Activated CD4-positive, alpha-beta memory T cell treated with anti-CD3 and anti-CD28 coated beads for 36 hours (primary cell): ENCODE measurements around the gene ADNP2. TPM values are rescaled to one million over a fixed set of nuclear protein-coding genes. Genes with fewer than 3 reads are reported as not detected.

ENCODE experiments used
- CTCF ChIA-PET: fragments of 350-600 bp; sonication (Branson Sonifier 250); formaldehyde crosslinking; loops from one replicate; lab custom pipeline; 2021; ENCODE audit warnings: antibody characterized with exemption, inconsistent platforms; lab: Charles Lee
- POLR2A ChIA-PET: fragments of 350-600 bp; sonication (Branson Sonifier 250); formaldehyde crosslinking; loops from one replicate; lab custom pipeline; 2021; ENCODE audit warnings: antibody characterized with exemption; lab: Charles Lee
- DNase-seq: peaks from one replicate; pipeline ENCODE4 v3.0.0-alpha.2; 2020
- H3K27ac Mint-ChIP-seq: one replicate; pipeline ENCODE4 v1.8.0; 2021; ENCODE audit warnings: mixed read lengths
- H3K27me3 Mint-ChIP-seq: one replicate; pipeline ENCODE4 v1.8.0; 2021; ENCODE audit warnings: mixed read lengths
- H3K36me3 Mint-ChIP-seq: one replicate; pipeline ENCODE4 v1.8.0; 2021; ENCODE audit warnings: mixed read lengths
- H3K4me1 Mint-ChIP-seq: one replicate; pipeline ENCODE4 v1.8.0; 2021; ENCODE audit warnings: low read depth, mixed read lengths
- H3K4me3 Mint-ChIP-seq: one replicate; pipeline ENCODE4 v1.8.0; 2021; ENCODE audit warnings: mild to moderate bottlenecking, mixed read lengths
- H3K9me3 Mint-ChIP-seq: one replicate; pipeline ENCODE4 v1.8.0; 2021; ENCODE audit warnings: mixed read lengths
- intact Hi-C: fragments of 100-400 bp; cut with micrococcal nuclease; formaldehyde crosslinking; loops from one replicate; pipeline ENCODE4 v1.15.1; 2023
- total RNA-seq, 2 experiments: library from RNA; stranded (reverse); gene quantifications; one replicate each; pipeline ENCODE4 v1.2.3, GENCODE V29; 2021

Gene ADNP2
- total RNA-seq, 2 experiments from 2014 or later: 19.4 to 21.7 TPM

DNA sequence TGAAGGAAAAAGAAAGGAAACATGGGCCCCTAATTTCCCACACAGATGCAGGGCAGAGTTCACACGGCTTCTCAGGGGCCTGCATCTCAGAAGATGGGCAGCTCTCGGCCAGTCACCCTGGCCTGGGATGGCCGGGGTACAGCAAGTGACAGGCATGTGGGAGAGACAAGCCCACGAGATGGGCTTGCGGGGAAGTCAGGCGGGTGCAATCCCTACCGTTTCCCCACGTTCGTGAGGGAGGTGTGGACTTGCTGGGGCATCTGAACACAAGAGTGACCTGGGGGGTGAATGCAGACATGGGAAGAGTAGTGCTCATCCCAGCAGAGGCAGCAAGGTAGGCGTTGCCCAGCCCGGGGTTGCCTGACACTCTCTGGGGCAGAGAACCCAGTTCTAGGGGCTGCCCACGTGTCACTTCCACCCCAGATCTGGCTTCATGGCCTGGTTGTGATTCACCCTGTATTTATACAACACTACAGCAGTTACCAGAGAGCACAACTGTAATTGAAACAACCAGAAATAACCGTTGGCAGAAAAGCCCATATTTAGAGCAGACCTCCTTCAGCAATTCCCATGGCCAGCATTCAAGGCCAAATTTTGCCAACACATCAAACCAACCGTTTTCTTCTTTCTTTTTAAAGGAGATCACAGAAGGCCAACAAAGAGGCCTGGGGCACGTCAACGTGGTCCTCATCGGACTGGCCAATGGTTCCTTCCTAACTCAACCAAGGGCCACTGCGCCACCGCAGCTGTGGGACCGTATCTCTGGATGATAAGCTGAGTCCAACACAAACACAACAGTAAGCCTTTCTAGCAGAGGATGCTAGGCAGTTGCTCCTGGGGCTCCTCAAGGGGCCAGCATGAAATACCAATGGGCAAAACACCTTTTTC lies 79.8 kb downstream of the ADNP2 start:
- Mint-ChIP-seq H3K4me3 (no peak overlapping the region), H3K27ac (no peak overlapping the region)

GRCh38 chr18:80189531-80189865 lies 80.4 kb downstream of the ADNP2 start:
- Mint-ChIP-seq H3K27me3 (peaks cover 27% of the 10 kb centered on the region), H3K4me1 (peaks cover 4% of the 10 kb centered on the region), H3K9me3 (no peaks in the 10 kb centered on the region), H3K36me3 (no peaks in the 10 kb centered on the region), H3K27ac (no peak overlapping the region), H3K4me3 (no peak overlapping the region)
- POLR2A ChIA-PET: no interaction called here
- intact Hi-C loops: no loop called here
- CTCF ChIA-PET: no interaction called here
- DNase-seq: no peak

More for the DNA sequence above, 79.8 kb downstream of the ADNP2 start:
- no peaks in the 10 kb centered on the region for H3K9me3 Mint-ChIP-seq
- CTCF ChIA-PET: no interaction called here
- H3K36me3 Mint-ChIP-seq: no peaks in the 10 kb centered on the region
- H3K27me3 Mint-ChIP-seq: peaks cover 23% of the 10 kb centered on the region
- H3K4me1 Mint-ChIP-seq: no peaks in the 10 kb centered on the region
- DNase-seq: no peak
- intact Hi-C loops: no loop called here
- POLR2A ChIA-PET: no interaction called here

Other genes with a start within 250 kb of the ADNP2 start
- gene SLC66A2, start 157.6 kb upstream of the ADNP2 start, total RNA-seq: 10 to 100 TPM; 27.2 to 29.5 TPM
- gene HSBP1L1, start 144.6 kb upstream of the ADNP2 start, total RNA-seq: 1 to 10 TPM; 8.5 to 8.8 TPM
- gene TXNL4A, start 120.7 kb upstream of the ADNP2 start, total RNA-seq: 100 to 1,000 TPM; 169 to 175 TPM
- gene RBFA, start 74.8 kb upstream of the ADNP2 start, total RNA-seq: 10 to 100 TPM; 29.5 to 31.8 TPM
- under 1 TPM; 0.17 to 0.40 TPM for gene PARD6G, start 138.3 kb downstream of the ADNP2 start, total RNA-seq